ENCODE results near the gene RBM44.

Gene RBM44

GRCh38 chr2:237875256-237876060, 76.9 kb downstream of the RBM44 start:
- no peak for DNase-seq (ENCODE audit: low spot score)
- Mint-ChIP-seq H3K9me3 (no peaks in the 10 kb centered on the region), H3K27ac (no peak overlapping the region), H3K4me1 (ENCODE audit: low read depth) (peaks cover 6% of the 10 kb centered on the region), H3K4me3 (no peak overlapping the region), H3K27me3 (ENCODE audit: low read depth) (peaks cover 3% of the 10 kb centered on the region), H3K36me3 (ENCODE audit: low read depth) (no peaks in the 10 kb centered on the region)

- H3K27ac Mint-ChIP-seq: no peak overlapping the region
- no peak for DNase-seq (ENCODE audit: low spot score)
- H3K27me3 Mint-ChIP-seq (ENCODE audit: low read depth): no peaks in the 10 kb centered on the region
- H3K9me3 Mint-ChIP-seq: no peaks in the 10 kb centered on the region
- peaks cover 7% of the 10 kb centered on the region for H3K4me1 Mint-ChIP-seq (ENCODE audit: low read depth)
- no peak overlapping the region for H3K4me3 Mint-ChIP-seq
- H3K36me3 Mint-ChIP-seq (ENCODE audit: low read depth): no peaks in the 10 kb centered on the region
These were observed 77.5 kb downstream of the RBM44 start for GRCh38 chr2:237876061-237876526.

- Mint-ChIP-seq H3K27me3 (ENCODE audit: low read depth) (no peaks in the 10 kb centered on the region), H3K36me3 (ENCODE audit: low read depth) (no peaks in the 10 kb centered on the region), H3K27ac (no peak overlapping the region), H3K4me3 (no peak overlapping the region), H3K9me3 (no peaks in the 10 kb centered on the region), H3K4me1 (ENCODE audit: low read depth) (peaks cover 7% of the 10 kb centered on the region)
- no peak for DNase-seq (ENCODE audit: low spot score)
These were observed 78.0 kb downstream of the RBM44 start for GRCh38 chr2:237876532-237876931.

GRCh38 chr2:237876951-237877491, 78.4 kb downstream of the RBM44 start:
- Mint-ChIP-seq H3K4me1 (ENCODE audit: low read depth) (peaks cover 7% of the 10 kb centered on the region), H3K36me3 (ENCODE audit: low read depth) (no peaks in the 10 kb centered on the region), H3K9me3 (no peaks in the 10 kb centered on the region), H3K27me3 (ENCODE audit: low read depth) (no peaks in the 10 kb centered on the region), H3K4me3 (no peak overlapping the region), H3K27ac (no peak overlapping the region)
- no peak for DNase-seq (ENCODE audit: low spot score)

- H3K4me3 Mint-ChIP-seq: no peak overlapping the region
- H3K27ac Mint-ChIP-seq: no peak overlapping the region
- H3K9me3 Mint-ChIP-seq: no peaks in the 10 kb centered on the region
- peaks cover 7% of the 10 kb centered on the region for H3K4me1 Mint-ChIP-seq (ENCODE audit: low read depth)
- no peaks in the 10 kb centered on the region for H3K36me3 Mint-ChIP-seq (ENCODE audit: low read depth)
- no peaks in the 10 kb centered on the region for H3K27me3 Mint-ChIP-seq (ENCODE audit: low read depth)
- DNase-seq (ENCODE audit: low spot score): no peak
These were observed 79.2 kb downstream of the RBM44 start for GRCh38 chr2:237877576-237878307.

- Mint-ChIP-seq H3K4me3 (no peak overlapping the region), H3K27ac (no peak overlapping the region), H3K36me3 (ENCODE audit: low read depth) (no peaks in the 10 kb centered on the region)
These were observed 79.9 kb downstream of the RBM44 start for GRCh38 chr2:237878321-237879057.

GRCh38 chr2:237879058-237879430, 80.5 kb downstream of the RBM44 start:
- no peaks in the 10 kb centered on the region for H3K9me3 Mint-ChIP-seq
- H3K27ac Mint-ChIP-seq: no peak overlapping the region
- DNase-seq (ENCODE audit: low spot score): no peak
- H3K4me1 Mint-ChIP-seq (ENCODE audit: low read depth): peaks cover 1% of the 10 kb centered on the region
- H3K27me3 Mint-ChIP-seq (ENCODE audit: low read depth): no peaks in the 10 kb centered on the region
- H3K4me3 Mint-ChIP-seq: no peak overlapping the region
- H3K36me3 Mint-ChIP-seq (ENCODE audit: low read depth): no peaks in the 10 kb centered on the region

More at GRCh38 chr2:237878321-237879057, 79.9 kb downstream of the RBM44 start:
- Mint-ChIP-seq H3K4me1 (ENCODE audit: low read depth) (peaks cover 4% of the 10 kb centered on the region), H3K9me3 (no peaks in the 10 kb centered on the region), H3K27me3 (ENCODE audit: low read depth) (no peaks in the 10 kb centered on the region)
- no peak for DNase-seq (ENCODE audit: low spot score)

GRCh38 chr2:237879991-237880560, 81.5 kb downstream of the RBM44 start:
- DNase-seq (ENCODE audit: low spot score): no peak
- no peak overlapping the region for H3K27ac Mint-ChIP-seq
- no peaks in the 10 kb centered on the region for H3K9me3 Mint-ChIP-seq
- no peaks in the 10 kb centered on the region for H3K27me3 Mint-ChIP-seq (ENCODE audit: low read depth)
- peaks cover 1% of the 10 kb centered on the region for H3K4me1 Mint-ChIP-seq (ENCODE audit: low read depth)
- H3K4me3 Mint-ChIP-seq: no peak overlapping the region
- no peaks in the 10 kb centered on the region for H3K36me3 Mint-ChIP-seq (ENCODE audit: low read depth)

- Mint-ChIP-seq H3K27ac (no peak overlapping the region), H3K27me3 (ENCODE audit: low read depth) (no peaks in the 10 kb centered on the region), H3K4me1 (ENCODE audit: low read depth) (peaks cover 1% of the 10 kb centered on the region), H3K9me3 (no peaks in the 10 kb centered on the region), H3K4me3 (no peak overlapping the region), H3K36me3 (ENCODE audit: low read depth) (no peaks in the 10 kb centered on the region)
- DNase-seq (ENCODE audit: low spot score): no peak
These were observed 84.2 kb downstream of the RBM44 start for GRCh38 chr2:237882510-237883481.

- Mint-ChIP-seq H3K4me3 (no peak overlapping the region), H3K27me3 (ENCODE audit: low read depth) (no peaks in the 10 kb centered on the region), H3K4me1 (ENCODE audit: low read depth) (peaks cover 1% of the 10 kb centered on the region), H3K9me3 (no peaks in the 10 kb centered on the region), H3K27ac (no peak overlapping the region), H3K36me3 (ENCODE audit: low read depth) (no peaks in the 10 kb centered on the region)
- no peak for DNase-seq (ENCODE audit: low spot score)
These were observed 85.4 kb downstream of the RBM44 start for GRCh38 chr2:237883951-237884446.

- DNase-seq (ENCODE audit: low spot score): no peak
- H3K27me3 Mint-ChIP-seq (ENCODE audit: low read depth): no peaks in the 10 kb centered on the region
- peaks cover 1% of the 10 kb centered on the region for H3K4me1 Mint-ChIP-seq (ENCODE audit: low read depth)
- no peaks in the 10 kb centered on the region for H3K9me3 Mint-ChIP-seq
- H3K36me3 Mint-ChIP-seq (ENCODE audit: low read depth): no peaks in the 10 kb centered on the region
- no peak overlapping the region for H3K27ac Mint-ChIP-seq
- H3K4me3 Mint-ChIP-seq: no peak overlapping the region
These were observed 86.1 kb downstream of the RBM44 start for GRCh38 chr2:237884681-237885080.

- no peak overlapping the region for H3K4me3 Mint-ChIP-seq
- H3K4me1 Mint-ChIP-seq (ENCODE audit: low read depth): peaks cover 1% of the 10 kb centered on the region
- DNase-seq (ENCODE audit: low spot score): no peak
- no peak overlapping the region for H3K27ac Mint-ChIP-seq
- H3K36me3 Mint-ChIP-seq (ENCODE audit: low read depth): no peaks in the 10 kb centered on the region
- H3K27me3 Mint-ChIP-seq (ENCODE audit: low read depth): no peaks in the 10 kb centered on the region
- no peaks in the 10 kb centered on the region for H3K9me3 Mint-ChIP-seq
These were observed 86.7 kb downstream of the RBM44 start for GRCh38 chr2:237885111-237885930.

Data from T-helper 2 cell treated with Interferon-gamma antibody and Interleukin-4, amounts not matched to agents 5 μg/mL and 100 μg/mL, for 36 hours (primary cell).